Stimulated activated CD4-positive, alpha-beta T cell treated with anti-CD3 and anti-CD28 coated beads, Interleukin-4, amount 100 ng/mL, for 4 hours (primary cell): Measurements from ENCODE around the gene SAMD14.
"Not testable (repeated sequence)": the region's sequence is repeated elsewhere in the genome, so short reads cannot be mapped to it uniquely, and the experiment has no call there.

Experiments
- DNase-seq, 2 experiments: peaks; one replicate each; pipeline ENCODE4 v3.0.0-alpha.2; 2020

Gene SAMD14

GRCh38 chr17:50072130-50072529 lies 57.8 kb downstream of the SAMD14 start:
- no peak for DNase-seq

DNA sequence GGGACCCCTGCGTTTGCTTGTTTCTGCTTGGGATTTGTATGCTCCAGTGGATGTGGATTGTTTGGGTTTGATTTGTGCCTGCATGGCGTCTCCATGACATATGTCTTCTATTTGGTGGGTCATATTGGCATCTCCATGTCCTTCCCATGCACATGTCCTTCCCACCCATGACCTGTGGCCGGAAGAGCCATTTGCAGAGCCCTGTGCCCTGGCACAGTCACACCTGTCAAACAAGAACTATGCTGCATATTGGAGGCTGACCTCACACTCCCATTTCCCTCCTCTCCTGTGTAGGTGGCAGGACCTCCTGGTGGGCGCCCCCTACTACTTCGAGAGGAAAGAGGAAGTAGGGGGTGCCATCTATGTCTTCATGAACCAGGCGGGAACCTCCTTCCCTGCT lies 58.3 kb downstream of the SAMD14 start:
- no peak for DNase-seq

DNA sequence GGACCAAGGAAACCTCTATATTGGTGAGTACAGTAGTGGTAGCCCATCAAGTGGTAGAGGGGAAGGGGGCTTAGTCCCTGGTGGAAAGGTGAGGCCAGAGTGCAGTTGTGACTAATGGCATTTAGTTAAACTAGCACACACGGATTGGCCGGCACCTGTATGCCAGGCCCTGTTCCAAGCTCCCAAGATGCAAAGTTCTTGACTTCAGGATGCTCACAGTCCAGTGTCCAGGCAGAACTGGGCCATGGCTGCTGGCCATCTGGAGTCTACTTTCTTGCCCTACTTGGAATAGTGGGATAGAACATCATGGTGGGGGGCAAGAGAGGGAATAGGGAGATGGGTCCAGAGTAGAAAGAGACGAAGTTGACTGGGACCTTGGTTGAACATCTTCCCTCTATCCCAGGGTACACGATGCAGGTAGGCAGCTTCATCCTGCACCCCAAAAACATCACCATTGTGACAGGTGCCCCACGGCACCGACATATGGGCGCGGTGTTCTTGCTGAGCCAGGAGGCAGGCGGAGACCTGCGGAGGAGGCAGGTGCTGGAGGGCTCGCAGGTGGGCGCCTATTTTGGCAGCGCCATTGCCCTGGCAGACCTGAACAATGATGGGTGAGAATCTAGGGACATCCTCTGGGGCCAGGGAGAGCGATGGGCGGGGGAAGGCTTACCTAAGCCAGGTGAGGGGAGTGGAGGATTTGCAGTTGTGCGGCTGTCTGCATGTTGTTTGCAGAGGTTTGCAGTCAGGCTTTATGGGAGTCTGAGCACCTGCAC lies 58.9 kb downstream of the SAMD14 start:
- DNase-seq = no peak

GRCh38 chr17:50067996-50068395 lies 62.0 kb downstream of the SAMD14 start:
- DNase-seq = no peak

DNA sequence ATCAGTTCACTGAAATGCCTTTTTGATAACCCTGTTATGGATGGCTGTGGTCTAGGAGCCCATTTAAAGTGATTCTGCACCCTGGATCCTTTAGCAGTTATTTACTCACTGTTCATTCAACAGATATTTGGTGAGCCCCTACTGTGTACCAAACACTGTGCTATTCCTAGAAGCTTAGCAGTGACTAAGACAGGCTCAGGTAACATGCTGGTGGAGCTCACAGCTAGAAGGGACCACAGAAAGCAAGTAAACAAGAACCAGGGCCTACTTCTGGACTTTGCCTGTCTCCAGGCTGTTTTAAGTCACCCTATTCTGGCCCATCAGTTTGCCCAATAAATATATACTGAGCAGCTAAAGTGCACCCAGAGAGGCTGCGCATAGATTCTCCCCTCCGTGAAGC lies 63.0 kb downstream of the SAMD14 start:
- DNase-seq = no peak

DNA sequence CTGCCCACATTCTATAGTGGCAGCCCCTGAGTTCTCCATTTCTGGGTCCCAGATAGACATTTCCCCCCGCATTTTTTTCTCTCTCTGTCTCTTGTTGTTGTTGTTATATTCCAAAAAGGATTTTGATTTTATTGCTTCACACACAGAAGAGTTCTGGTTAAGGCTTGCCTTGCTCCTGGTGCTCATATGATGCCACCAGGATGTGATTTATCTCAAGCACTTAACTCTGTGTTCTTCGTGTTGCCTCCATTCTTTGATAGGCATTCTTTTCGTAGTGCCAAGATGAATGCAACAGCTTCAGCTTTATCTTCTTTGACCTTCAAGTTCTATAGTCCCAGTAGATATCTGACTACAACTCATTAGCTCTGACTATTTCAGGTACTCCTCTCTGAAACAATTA lies 64.9 kb downstream of the SAMD14 start:
- no peak for DNase-seq

DNA sequence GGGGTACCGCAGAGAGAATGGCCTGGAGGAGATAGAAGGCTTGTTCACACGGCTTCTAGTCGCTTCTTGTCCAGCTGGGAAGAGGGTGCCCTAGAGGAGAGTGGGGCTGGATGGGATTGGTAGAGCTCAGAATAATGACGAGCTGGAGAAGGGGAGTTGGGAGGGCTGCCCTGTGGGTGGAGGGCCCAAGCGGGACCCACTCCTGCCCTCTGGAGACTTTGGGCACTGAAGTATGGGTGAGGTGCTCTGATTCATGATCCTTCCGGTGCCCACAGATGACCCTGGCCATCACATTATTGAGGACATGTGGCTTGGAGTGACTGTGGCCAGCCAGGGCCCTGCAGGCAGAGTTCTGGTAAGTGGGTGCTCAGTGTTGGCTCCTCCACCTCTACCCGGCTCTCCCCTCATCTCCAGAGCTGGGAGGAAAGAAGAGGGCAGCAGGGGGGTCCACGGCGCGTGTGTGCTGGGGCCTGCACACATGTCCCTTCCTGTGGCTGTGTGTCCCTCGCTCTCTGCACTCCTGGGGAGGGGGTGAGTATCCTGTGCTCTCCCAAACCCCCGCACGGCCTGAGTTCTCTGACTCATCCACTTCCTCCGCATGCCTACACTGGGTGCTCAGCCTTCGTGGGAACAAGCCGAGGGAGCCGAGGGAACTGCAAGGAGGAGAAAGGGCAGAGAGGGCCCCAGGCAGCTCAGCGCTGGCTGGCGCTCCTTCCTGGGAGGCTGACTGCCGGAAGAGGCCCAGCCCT lies 65.5 kb downstream of the SAMD14 start:
- DNase-seq = no peak

- DNase-seq = no peak
Observed at GRCh38 chr17:50063561-50064252, 66.3 kb downstream of the SAMD14 start.

DNA sequence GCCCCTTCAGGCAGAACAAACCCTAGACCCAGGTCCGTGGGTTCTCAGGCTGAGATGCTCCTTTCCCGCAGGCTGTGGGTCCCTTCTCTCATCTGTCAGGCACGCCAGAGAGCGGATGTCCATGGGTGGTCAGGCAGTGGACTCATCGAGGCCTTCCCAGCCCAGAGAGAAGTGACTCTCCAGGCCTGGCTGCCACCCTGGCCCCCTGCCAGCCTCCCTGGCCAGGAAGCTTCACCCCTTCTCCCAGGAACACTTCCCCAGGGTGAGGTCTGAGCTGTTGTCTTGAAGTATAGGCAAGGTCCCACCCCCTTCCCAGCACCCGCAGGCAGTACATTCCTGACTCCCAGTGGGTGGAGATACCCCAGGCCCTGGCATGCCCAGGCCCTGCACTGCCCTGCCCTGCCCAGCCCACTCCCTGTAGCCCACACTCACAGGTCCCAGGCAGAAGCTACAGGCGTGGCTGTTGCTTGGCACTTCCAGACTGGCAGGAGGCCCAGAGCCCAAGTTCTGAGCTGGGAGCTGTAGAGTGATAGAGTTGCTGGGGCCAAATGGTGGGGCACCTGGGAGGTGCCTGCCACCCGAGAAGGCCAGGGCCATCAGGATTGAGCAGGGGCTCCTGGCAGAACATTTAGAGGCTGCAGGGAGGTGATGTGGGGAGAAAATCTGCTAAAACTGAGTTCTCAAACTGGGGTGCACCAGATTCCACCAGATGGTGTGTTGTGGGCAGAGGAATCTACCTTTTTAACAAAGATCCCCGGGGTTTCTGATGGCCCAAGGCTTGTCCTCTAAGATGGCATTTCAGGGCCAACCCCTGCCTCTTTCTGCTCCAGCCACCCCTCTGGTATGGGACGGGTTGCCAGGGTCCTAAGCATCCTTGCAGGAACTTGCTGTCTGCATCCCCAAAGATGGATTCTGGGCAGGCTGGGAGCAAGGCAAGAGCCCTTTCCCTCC lies 67.4 kb downstream of the SAMD14 start:
- DNase-seq = no peak

GRCh38 chr17:50061713-50062045 lies 68.3 kb downstream of the SAMD14 start:
- DNase-seq = not testable (repeated sequence)

GRCh38 chr17:50060951-50061712 lies 68.8 kb downstream of the SAMD14 start:
- no peak for DNase-seq
